Measurements from ENCODE around the gene PRSS12. TPM values are rescaled to one million over a fixed set of nuclear protein-coding genes. Genes with fewer than 3 reads are reported as not detected.
A peak's percentile ranks its signal among the peaks of the same experiment; 100 is the strongest.

PRSS12 gene
- total and polyA plus RNA-seq, 2 experiments from 2014 or later, result 5.5 to 12.9 TPM

GRCh38 chr4:118344801-118345200 is 8.0 kb downstream of the PRSS12 start:
- H3K9me3 Mint-ChIP-seq, result no peaks in the 10 kb centered on the region
- H3K27me3 ChIP-seq (ENCODE audit: insufficient read depth), result no peaks in the 10 kb centered on the region
- ATAC-seq, result no peak
- H3K27ac ChIP-seq (ENCODE audit: low read depth), result no peak overlapping the region
- no peak overlapping the region for H2AFZ ChIP-seq
- H3K4me2 ChIP-seq, result no peak overlapping the region
- TF ChIP-seq CTCF (conservative IDR thresholded peaks at IDR 0.05; ENCODE audit: low read depth in 2 of 2), result no peak
- no peak for TF ChIP-seq JUNB (IDR thresholded peaks at IDR 0.05; ENCODE audit: unreplicated experiment)
- TF ChIP-seq STAT1 (IDR thresholded peaks at IDR 0.05; ENCODE audit: unreplicated experiment), result no peak
- TF ChIP-seq ZNF114 (CRISPR knock-in tag; IDR thresholded peaks at IDR 0.05), result no peak
- no peak for TF ChIP-seq NANOG (IDR thresholded peaks at IDR 0.05; ENCODE audit: borderline replicate concordance)
- no peak for TF ChIP-seq CREB1 (CRISPR knock-in tag; IDR thresholded peaks at IDR 0.05; ENCODE audit: low read depth)
- TF ChIP-seq EZH2 (IDR thresholded peaks at IDR 0.05; ENCODE audit: low read depth, unreplicated experiment), result no peak
- TF ChIP-seq, protein P1, sequence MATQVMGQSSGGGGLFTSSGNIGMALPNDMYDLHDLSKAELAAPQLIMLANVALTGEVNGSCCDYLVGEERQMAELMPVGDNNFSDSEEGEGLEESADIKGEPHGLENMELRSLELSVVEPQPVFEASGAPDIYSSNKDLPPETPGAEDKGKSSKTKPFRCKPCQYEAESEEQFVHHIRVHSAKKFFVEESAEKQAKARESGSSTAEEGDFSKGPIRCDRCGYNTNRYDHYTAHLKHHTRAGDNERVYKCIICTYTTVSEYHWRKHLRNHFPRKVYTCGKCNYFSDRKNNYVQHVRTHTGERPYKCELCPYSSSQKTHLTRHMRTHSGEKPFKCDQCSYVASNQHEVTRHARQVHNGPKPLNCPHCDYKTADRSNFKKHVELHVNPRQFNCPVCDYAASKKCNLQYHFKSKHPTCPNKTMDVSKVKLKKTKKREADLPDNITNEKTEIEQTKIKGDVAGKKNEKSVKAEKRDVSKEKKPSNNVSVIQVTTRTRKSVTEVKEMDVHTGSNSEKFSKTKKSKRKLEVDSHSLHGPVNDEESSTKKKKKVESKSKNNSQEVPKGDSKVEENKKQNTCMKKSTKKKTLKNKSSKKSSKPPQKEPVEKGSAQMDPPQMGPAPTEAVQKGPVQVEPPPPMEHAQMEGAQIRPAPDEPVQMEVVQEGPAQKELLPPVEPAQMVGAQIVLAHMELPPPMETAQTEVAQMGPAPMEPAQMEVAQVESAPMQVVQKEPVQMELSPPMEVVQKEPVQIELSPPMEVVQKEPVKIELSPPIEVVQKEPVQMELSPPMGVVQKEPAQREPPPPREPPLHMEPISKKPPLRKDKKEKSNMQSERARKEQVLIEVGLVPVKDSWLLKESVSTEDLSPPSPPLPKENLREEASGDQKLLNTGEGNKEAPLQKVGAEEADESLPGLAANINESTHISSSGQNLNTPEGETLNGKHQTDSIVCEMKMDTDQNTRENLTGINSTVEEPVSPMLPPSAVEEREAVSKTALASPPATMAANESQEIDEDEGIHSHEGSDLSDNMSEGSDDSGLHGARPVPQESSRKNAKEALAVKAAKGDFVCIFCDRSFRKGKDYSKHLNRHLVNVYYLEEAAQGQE (IDR thresholded peaks at IDR 0.05; ENCODE audit: unreplicated experiment), result no peak
- TF ChIP-seq EZH2phosphoT487 (IDR thresholded peaks at IDR 0.05; ENCODE audit: unreplicated experiment), result no peak
- no peak for TF ChIP-seq POLR2AphosphoS5 (IDR thresholded peaks at IDR 0.05; ENCODE audit: low read depth)
- no peaks in the 10 kb centered on the region for H3K27me3 Mint-ChIP-seq (ENCODE audit: insufficient read depth, low read depth, poor library complexity)
- H3F3A ChIP-seq (replicated peaks; ENCODE audit: low read depth), result no peaks in the 10 kb centered on the region
- peaks cover 36% of the 10 kb centered on the region for H3K4me1 Mint-ChIP-seq
- peaks cover 19% of the 10 kb centered on the region for H3K4me1 ChIP-seq (ENCODE audit: insufficient read depth)
- H4K20me1 ChIP-seq (replicated peaks; ENCODE audit: insufficient read depth), result no peaks in the 10 kb centered on the region
- no peak overlapping the region for H3K4me3 ChIP-seq
- no peaks in the 10 kb centered on the region for H3K36me3 Mint-ChIP-seq (ENCODE audit: low read depth)
- H3K36me3 ChIP-seq (ENCODE audit: insufficient read depth), result no peaks in the 10 kb centered on the region
- no peaks in the 10 kb centered on the region; the same call in 1 of the 2 replicates for H3K79me2 ChIP-seq (replicated peaks; ENCODE audit: insufficient read depth)
- no peak overlapping the region for H3K4me3 Mint-ChIP-seq
- no peak overlapping the region for H3K27ac Mint-ChIP-seq
- H3K9me2 ChIP-seq (ENCODE audit: insufficient read depth), result no peaks in the 10 kb centered on the region
- no peak for DNase-seq (ENCODE audit: low spot score)

DNA sequence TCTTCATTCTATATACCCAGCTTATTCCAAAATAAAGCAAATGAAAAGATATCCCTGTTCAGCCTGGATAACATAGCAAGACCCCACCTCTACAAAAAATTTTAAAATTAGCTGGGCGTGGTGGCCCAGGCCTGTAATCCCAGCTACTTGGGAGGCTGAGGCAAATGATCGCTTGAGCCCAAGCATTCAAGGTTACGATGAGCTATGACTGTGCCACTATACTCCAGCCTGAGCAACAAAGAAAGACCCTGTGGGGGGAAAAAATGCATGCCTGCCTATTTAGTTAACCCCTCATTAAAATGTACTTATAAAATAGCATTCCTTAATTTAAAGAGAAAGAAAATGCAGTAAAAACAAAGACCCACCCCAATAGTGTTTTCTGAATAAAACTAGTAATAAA is 9.3 kb downstream of the PRSS12 start:
- Mint-ChIP-seq H3K4me1 (peaks cover 43% of the 10 kb centered on the region), H3K27me3 (ENCODE audit: insufficient read depth, low read depth, poor library complexity) (no peaks in the 10 kb centered on the region), H3K36me3 (ENCODE audit: low read depth) (no peaks in the 10 kb centered on the region), H3K9me3 (no peaks in the 10 kb centered on the region), H3K27ac (no peak overlapping the region), H3K4me3 (no peak overlapping the region)
- peaks cover 28% of the 10 kb centered on the region for H3K4me1 ChIP-seq (ENCODE audit: insufficient read depth)
- H3K27me3 ChIP-seq (ENCODE audit: insufficient read depth), result no peaks in the 10 kb centered on the region
- no peak overlapping the region for H2AFZ ChIP-seq
- no peak overlapping the region for H3K4me3 ChIP-seq
- no peak overlapping the region for H3K27ac ChIP-seq (ENCODE audit: low read depth)
- H3K36me3 ChIP-seq (ENCODE audit: insufficient read depth), result no peaks in the 10 kb centered on the region
- H3F3A ChIP-seq (replicated peaks; ENCODE audit: low read depth), result no peaks in the 10 kb centered on the region
- no peaks in the 10 kb centered on the region for H3K9me2 ChIP-seq (ENCODE audit: insufficient read depth)
- peak; percentile 24; the same call in 1 of the 3 replicates for ATAC-seq
- H3K4me2 ChIP-seq, result no peak overlapping the region; the same call in 1 of the 2 replicates
- H3K79me2 ChIP-seq (replicated peaks; ENCODE audit: insufficient read depth), result no peaks in the 10 kb centered on the region
- H4K20me1 ChIP-seq (replicated peaks; ENCODE audit: insufficient read depth), result no peaks in the 10 kb centered on the region
- no peak for DNase-seq (ENCODE audit: low spot score)
- TF ChIP-seq ETS1 (IDR thresholded peaks at IDR 0.05) (no peak), JUNB (IDR thresholded peaks at IDR 0.05; ENCODE audit: unreplicated experiment) (no peak), STAT1 (IDR thresholded peaks at IDR 0.05; ENCODE audit: unreplicated experiment) (no peak), ZNF114 (CRISPR knock-in tag; IDR thresholded peaks at IDR 0.05) (no peak)

Data from GM23338 (cell line).